GM13977 (cell line): ENCODE measurements around the gene UFM1.

Experiments used
- DNase-seq: peaks from one replicate; pipeline ENCODE4 v3.0.0; 2012; ENCODE audit warnings: low spot score
- in situ Hi-C: fragments of 300-500 bp; cut with MboI; formaldehyde crosslinking; loops from one replicate; pipeline ENCODE4 v1.12.0; 2022; ENCODE audit warnings: low sequenced_read_pairs, low pct_unique_long_range_greater_than_20kb, mixed read lengths, inconsistent platforms; ENCODE audit not compliant: unreplicated experiment
- TF ChIP-seq, protein P1 (sequence below): IDR thresholded peaks from 2 replicates; pipeline ENCODE4 v1.5.1; 2012; ENCODE audit warnings: mild to moderate bottlenecking, control low read depth; ENCODE audit not compliant: insufficient read depth; ENCODE audit errors: extremely low read depth, missing control alignments

Gene UFM1

DNA sequence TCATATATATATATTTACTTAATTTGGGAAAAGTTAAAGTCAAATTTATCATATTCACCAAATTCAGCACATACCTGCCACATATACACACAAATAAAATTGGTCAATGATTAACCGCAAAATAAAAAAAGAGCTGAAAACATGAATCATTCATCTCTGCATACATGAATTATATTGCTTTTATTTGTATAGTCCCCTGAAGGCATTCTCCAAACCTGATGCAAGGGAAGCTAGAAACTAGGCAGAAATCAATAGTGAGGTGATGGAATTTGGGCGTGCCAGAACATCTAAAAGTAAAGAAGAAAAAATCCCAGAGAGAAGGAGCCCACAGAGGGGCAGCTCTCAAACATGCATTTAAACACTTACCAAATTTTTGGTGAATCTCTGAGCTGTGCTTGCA lies 60.1 kb downstream of the UFM1 start:
- TF ChIP-seq, protein P1, sequence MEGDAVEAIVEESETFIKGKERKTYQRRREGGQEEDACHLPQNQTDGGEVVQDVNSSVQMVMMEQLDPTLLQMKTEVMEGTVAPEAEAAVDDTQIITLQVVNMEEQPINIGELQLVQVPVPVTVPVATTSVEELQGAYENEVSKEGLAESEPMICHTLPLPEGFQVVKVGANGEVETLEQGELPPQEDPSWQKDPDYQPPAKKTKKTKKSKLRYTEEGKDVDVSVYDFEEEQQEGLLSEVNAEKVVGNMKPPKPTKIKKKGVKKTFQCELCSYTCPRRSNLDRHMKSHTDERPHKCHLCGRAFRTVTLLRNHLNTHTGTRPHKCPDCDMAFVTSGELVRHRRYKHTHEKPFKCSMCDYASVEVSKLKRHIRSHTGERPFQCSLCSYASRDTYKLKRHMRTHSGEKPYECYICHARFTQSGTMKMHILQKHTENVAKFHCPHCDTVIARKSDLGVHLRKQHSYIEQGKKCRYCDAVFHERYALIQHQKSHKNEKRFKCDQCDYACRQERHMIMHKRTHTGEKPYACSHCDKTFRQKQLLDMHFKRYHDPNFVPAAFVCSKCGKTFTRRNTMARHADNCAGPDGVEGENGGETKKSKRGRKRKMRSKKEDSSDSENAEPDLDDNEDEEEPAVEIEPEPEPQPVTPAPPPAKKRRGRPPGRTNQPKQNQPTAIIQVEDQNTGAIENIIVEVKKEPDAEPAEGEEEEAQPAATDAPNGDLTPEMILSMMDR, result no peak
- no peak for DNase-seq
- in situ Hi-C loops, result no loop called here

- TF ChIP-seq, protein P1, result no peak
- in situ Hi-C loops, result no loop called here
- no peak for DNase-seq
Observed at GRCh38 chr13:38412266-38412665, 62.6 kb downstream of the UFM1 start.
